IPS DF 6.9 (cell line): Measurements from ENCODE around the gene FHDC1.

Source experiments
- DNase-seq: peaks from one replicate; pipeline ENCODE4 v3.0.0-alpha.2; 2013; ENCODE audit warnings: low read depth, low spot score
- H3K27ac ChIP-seq: one replicate; pipeline ENCODE4 v1.5.1; 2013; ENCODE audit warnings: low read length, control low read depth
- H3K27me3 ChIP-seq: 2 replicates; pipeline ENCODE4 v1.6.1; 2013; ENCODE audit warnings: mild to moderate bottlenecking, low read length; ENCODE audit not compliant: control insufficient read depth, insufficient read depth
- H3K36me3 ChIP-seq: 2 replicates; pipeline ENCODE4 v1.6.1; 2013; ENCODE audit warnings: low read length; ENCODE audit not compliant: control insufficient read depth, insufficient read depth
- H3K4me1 ChIP-seq: 2 replicates; pipeline ENCODE4 v1.6.1; 2013; ENCODE audit warnings: low read length; ENCODE audit not compliant: control insufficient read depth, insufficient read depth
- H3K4me3 ChIP-seq: 2 replicates; pipeline ENCODE4 v1.5.1; 2013; ENCODE audit warnings: mild to moderate bottlenecking, low read length
- H3K9me3 ChIP-seq: 2 replicates; pipeline ENCODE4 v1.6.1; 2013; ENCODE audit warnings: low read length, inconsistent platforms; ENCODE audit not compliant: control insufficient read depth, insufficient read depth
- WGBS: extraction: QIAGEN DNeasy Blood & Tissue Kit; methylation state at CpG from one replicate; pipeline ENCODE4 v1.1.7; 2013; ENCODE audit warnings: mixed read lengths, missing lambda C conversion rate; ENCODE audit not compliant: insufficient read length, insufficient coverage; 5-methylcytosine and 5-hydroxymethylcytosine counted together

FHDC1 gene

GRCh38 chr4:152956650-152957436 is 20.7 kb downstream of the FHDC1 start:
- no CpG with 5 or more reads among the region's 12 CpGs for whole genome bisulfite sequencing
- Histone ChIP-seq H3K27me3 (no peaks in the 10 kb centered on the region; the same call in 1 of the 2 replicates), H3K9me3 (no peaks in the 10 kb centered on the region), H3K27ac (no peak overlapping the region), H3K4me3 (no peak overlapping the region), H3K4me1 (no peaks in the 10 kb centered on the region; the same call in 1 of the 2 replicates), H3K36me3 (peaks cover 15% of the 10 kb centered on the region)
- DNase-seq: no peak

GRCh38 chr4:152957437-152958171 is 21.5 kb downstream of the FHDC1 start:
- no peak overlapping the region for H3K4me3 ChIP-seq
- no peaks in the 10 kb centered on the region; the same call in 1 of the 2 replicates for H3K4me1 ChIP-seq
- H3K9me3 ChIP-seq: no peaks in the 10 kb centered on the region
- H3K27ac ChIP-seq: no peak overlapping the region
- no CpG with 5 or more reads among the region's 11 CpGs for WGBS
- H3K27me3 ChIP-seq: no peaks in the 10 kb centered on the region; the same call in 1 of the 2 replicates
- H3K36me3 ChIP-seq: peaks cover 15% of the 10 kb centered on the region
- DNase-seq: no peak

- H3K36me3 ChIP-seq: peaks cover 14% of the 10 kb centered on the region
- no peak overlapping the region for H3K27ac ChIP-seq
- H3K4me1 ChIP-seq: peaks cover 4% of the 10 kb centered on the region
- no CpG with 5 or more reads among the region's 2 CpGs for WGBS
- no peaks in the 10 kb centered on the region for H3K9me3 ChIP-seq
- H3K27me3 ChIP-seq: no peaks in the 10 kb centered on the region; the same call in 1 of the 2 replicates
- DNase-seq: no peak
- no peak overlapping the region for H3K4me3 ChIP-seq
These were observed 23.0 kb downstream of the FHDC1 start for GRCh38 chr4:152959080-152959479.

GRCh38 chr4:152960082-152960481 is 24.0 kb downstream of the FHDC1 start:
- Histone ChIP-seq H3K4me3 (no peak overlapping the region), H3K9me3 (no peaks in the 10 kb centered on the region), H3K27ac (no peak overlapping the region), H3K36me3 (peaks cover 14% of the 10 kb centered on the region), H3K4me1 (peaks cover 4% of the 10 kb centered on the region), H3K27me3 (no peaks in the 10 kb centered on the region; the same call in 1 of the 2 replicates)
- WGBS: no CpG with 5 or more reads among the region's 3 CpGs
- no peak for DNase-seq

- DNase-seq: no peak
- H3K27ac ChIP-seq: no peak overlapping the region
- no CpG with 5 or more reads among the region's 14 CpGs for WGBS
- peaks cover 4% of the 10 kb centered on the region for H3K4me1 ChIP-seq
- H3K9me3 ChIP-seq: no peaks in the 10 kb centered on the region
- no peaks in the 10 kb centered on the region; the same call in 1 of the 2 replicates for H3K27me3 ChIP-seq
- H3K4me3 ChIP-seq: no peak overlapping the region
- H3K36me3 ChIP-seq: peaks cover 18% of the 10 kb centered on the region
These were observed 25.1 kb downstream of the FHDC1 start for GRCh38 chr4:152961014-152961772.

GRCh38 chr4:152961773-152962115 is 25.6 kb downstream of the FHDC1 start:
- Histone ChIP-seq H3K4me3 (no peak overlapping the region), H3K36me3 (peaks cover 14% of the 10 kb centered on the region), H3K27ac (no peak overlapping the region), H3K9me3 (no peaks in the 10 kb centered on the region), H3K4me1 (peaks cover 4% of the 10 kb centered on the region), H3K27me3 (no peaks in the 10 kb centered on the region; the same call in 1 of the 2 replicates)
- no CpG with 5 or more reads among the region's 1 CpG for WGBS
- no peak for DNase-seq

GRCh38 chr4:152962150-152962549 is 26.0 kb downstream of the FHDC1 start:
- no CpG with 5 or more reads among the region's 5 CpGs for WGBS
- Histone ChIP-seq H3K9me3 (no peaks in the 10 kb centered on the region), H3K4me1 (peaks cover 4% of the 10 kb centered on the region), H3K36me3 (peaks cover 12% of the 10 kb centered on the region), H3K27ac (no peak overlapping the region), H3K27me3 (no peaks in the 10 kb centered on the region), H3K4me3 (no peak overlapping the region)
- no peak for DNase-seq

- Histone ChIP-seq H3K4me3 (no peak overlapping the region), H3K36me3 (peaks cover 15% of the 10 kb centered on the region), H3K27me3 (no peaks in the 10 kb centered on the region), H3K27ac (no peak overlapping the region), H3K9me3 (no peaks in the 10 kb centered on the region), H3K4me1 (peaks cover 4% of the 10 kb centered on the region; the same call in 1 of the 2 replicates)
- no CpG with 5 or more reads among the region's 4 CpGs for WGBS
- no peak for DNase-seq
These were observed 28.2 kb downstream of the FHDC1 start for GRCh38 chr4:152964335-152964734.

GRCh38 chr4:152965611-152966010 is 29.5 kb downstream of the FHDC1 start:
- Histone ChIP-seq H3K36me3 (peaks cover 18% of the 10 kb centered on the region), H3K4me1 (peaks cover 4% of the 10 kb centered on the region; the same call in 1 of the 2 replicates), H3K27ac (no peak overlapping the region), H3K27me3 (no peaks in the 10 kb centered on the region), H3K4me3 (no peak overlapping the region), H3K9me3 (no peaks in the 10 kb centered on the region)
- DNase-seq: no peak
- no CpG with 5 or more reads among the region's 4 CpGs for WGBS

- Histone ChIP-seq H3K4me3 (no peak overlapping the region), H3K36me3 (peaks cover 27% of the 10 kb centered on the region), H3K27me3 (no peaks in the 10 kb centered on the region), H3K9me3 (no peaks in the 10 kb centered on the region), H3K4me1 (peaks cover 4% of the 10 kb centered on the region; the same call in 1 of the 2 replicates), H3K27ac (no peak overlapping the region)
- no CpG with 5 or more reads among the region's 3 CpGs for WGBS
- no peak for DNase-seq
These were observed 31.8 kb downstream of the FHDC1 start for GRCh38 chr4:152967907-152968306.
